HG02623 (cell line): ENCODE measurements around the gene ARNT2.

ENCODE experiments used
- ATAC-seq: cut with Tn5 transposase; IDR thresholded peaks from one replicate; pipeline ENCODE4 v1.9.1; 2021; ENCODE audit warnings: moderate library complexity; ENCODE audit not compliant: unreplicated experiment

Gene ARNT2

DNA sequence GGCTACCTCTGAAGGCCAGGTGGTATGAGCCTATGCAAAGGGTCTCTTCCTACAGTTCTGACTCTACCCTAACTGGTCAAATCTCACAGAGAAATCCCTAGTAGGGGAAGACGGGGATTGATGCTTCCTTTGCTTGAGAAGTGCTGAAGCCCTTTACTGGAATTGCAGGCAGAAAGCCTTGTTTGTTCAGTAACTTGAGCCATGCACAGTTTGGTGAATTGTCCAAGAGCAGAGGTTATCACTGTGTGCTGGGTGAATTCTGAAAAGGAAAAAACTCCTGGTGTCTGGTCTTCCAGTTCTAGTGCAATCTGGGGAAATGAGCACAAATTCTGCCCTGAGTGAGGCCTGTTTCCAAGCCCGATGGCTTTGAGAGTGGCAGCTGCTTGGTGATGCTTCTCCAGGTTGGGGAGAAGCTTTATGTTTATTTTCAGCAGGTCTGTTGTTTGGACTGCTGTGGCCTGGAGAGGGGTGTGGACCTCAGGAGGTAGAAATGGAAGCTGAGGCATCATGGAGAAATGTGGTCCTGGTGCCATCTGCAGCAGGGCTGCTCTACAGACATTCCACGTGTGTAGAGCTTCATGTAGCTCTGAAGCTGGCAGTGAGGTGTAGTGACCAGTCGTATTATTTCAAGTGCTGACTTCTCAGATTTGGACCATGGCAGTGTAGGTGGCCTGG, 60.9 kb downstream of the ARNT2 start:
- no peak for ATAC-seq

DNA sequence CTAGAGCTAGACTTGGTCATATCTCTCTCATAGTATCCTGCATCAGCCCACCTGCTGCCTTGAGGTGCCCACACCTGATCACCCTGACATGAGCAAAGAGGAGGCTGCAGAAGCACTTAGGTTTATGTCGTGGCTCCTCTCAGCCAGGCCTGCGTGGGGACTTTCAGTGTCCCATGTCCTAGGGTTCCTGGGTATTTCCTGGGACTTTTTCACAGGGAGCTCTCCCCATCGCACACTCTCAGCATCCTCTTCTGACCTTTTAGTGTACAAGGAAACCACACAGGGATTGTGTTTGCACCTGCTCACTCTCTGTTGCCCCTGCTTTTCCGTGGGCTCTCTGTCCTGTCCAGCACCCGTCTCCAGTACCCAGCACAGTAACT, 61.4 kb downstream of the ARNT2 start:
- no peak for ATAC-seq

DNA sequence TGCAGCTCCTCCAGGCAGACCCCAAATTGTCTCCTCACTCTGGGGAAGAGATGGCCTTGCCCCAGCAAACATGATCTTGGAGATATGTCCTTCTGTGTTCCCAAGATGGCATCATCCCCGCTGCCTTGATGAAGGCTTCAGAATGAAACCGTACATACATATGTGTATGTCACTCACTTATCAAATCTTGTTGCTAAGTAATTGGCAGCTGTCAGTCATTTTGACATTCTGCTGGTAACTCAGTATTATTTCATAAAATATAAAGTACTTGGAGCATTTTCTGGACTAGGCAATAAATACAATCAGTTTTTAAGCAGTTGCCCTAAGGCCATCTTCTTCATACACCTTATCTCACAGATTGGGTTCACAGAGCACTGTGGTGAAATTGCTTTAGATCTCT, 62.4 kb downstream of the ARNT2 start:
- ATAC-seq: no peak

DNA sequence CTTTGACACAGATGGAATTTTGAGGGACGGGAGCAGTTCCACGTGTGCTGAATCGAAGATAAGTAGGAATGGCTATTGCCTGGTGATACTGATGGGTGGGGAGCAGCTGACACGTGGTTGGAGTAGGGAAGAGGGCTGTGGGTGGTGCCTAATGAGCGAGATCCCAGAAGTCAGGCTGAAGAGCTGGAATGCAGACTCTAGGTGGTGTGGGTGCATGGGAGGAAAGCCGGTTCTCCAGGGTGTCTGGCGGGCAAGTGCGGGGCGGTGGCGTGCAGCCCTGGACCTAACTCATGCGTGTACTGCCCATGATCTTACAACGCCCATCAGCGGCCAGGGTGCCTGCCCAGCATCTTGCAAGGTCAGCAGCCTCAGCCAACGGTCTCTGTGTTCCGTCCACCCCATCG, 63.1 kb downstream of the ARNT2 start:
- ATAC-seq: no peak

DNA sequence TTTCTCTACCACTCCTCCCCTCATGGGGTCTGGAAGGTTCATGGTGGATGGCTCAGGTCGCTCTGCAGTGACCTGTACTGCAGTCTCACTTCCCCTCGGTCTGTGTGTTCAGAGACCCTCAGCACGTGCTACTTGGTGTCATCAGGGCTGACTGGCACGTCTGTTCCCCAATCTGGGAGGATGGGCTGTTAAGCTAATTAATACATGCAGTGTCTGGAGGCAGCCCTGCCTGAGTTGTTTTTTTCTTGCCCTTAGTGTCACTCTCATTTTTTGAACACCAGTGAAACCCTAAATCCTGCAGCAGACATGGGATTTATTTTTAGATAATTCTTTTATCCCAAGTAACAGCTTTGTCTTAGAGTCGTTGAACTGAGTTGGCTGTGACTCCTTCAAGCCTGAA, 64.6 kb downstream of the ARNT2 start:
- ATAC-seq: no peak

DNA sequence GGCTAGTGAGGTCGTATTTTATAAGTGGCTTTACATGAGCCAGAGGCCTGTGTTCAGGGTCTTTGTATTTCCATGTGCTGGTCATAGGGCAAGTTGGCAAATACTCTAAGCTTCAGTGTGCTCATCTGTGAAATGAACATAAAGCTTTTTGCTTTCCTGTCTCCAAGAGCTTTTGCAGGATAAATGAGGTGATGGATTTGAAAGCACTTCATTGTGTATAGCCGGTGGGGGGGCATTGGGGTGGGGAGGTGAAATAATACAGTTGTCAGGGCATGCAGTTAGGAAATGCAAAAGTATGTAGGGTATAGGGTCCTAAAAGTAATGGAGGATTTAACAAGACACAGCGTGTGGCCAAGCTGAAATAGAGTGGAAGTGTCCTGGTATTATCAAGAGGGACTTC, 67.7 kb downstream of the ARNT2 start:
- ATAC-seq: no peak

DNA sequence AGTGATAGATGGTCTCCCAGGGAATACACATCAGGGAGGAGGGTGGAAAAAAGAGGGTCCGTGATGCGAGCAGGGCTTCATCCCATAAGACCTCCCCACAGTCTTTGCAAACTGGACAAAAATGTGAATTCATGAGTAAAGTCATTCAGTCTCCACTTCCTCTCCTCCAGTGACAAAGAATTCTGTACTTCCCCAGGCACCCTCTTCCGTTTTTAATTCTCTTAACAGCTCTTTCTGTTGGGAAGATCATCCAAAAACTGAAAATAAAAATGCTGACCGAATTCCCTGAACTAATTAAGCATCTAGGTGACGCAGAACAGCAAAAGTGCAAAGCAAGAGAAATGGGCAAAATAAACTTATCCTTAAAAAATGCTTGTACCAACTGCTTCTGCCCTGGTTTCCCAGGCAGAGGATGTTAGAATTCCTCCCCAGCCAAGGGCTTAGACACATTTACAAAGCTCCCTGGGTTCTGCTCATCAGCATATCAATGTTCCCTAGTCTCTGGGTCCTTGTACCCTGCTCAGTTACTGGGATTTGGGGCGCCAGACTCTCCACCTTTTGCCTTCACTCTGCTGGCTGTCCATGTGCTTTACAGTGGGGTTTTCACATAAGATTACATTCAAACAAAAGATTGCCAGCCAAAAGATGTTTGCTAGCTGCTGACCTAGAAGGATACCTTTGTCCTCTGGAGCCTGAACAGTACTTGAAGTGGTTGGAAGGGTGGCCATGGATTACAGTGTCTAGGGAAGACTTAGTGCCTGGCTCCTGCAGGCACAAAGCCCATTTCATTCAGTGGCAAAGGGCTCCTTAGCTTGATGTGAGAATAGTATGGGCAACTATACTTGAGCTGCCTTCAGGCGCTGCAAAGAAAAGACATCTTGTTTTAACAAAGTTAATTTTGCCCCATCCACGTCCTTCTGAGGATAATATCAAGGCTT, 69.4 kb downstream of the ARNT2 start:
- ATAC-seq: no peak

DNA sequence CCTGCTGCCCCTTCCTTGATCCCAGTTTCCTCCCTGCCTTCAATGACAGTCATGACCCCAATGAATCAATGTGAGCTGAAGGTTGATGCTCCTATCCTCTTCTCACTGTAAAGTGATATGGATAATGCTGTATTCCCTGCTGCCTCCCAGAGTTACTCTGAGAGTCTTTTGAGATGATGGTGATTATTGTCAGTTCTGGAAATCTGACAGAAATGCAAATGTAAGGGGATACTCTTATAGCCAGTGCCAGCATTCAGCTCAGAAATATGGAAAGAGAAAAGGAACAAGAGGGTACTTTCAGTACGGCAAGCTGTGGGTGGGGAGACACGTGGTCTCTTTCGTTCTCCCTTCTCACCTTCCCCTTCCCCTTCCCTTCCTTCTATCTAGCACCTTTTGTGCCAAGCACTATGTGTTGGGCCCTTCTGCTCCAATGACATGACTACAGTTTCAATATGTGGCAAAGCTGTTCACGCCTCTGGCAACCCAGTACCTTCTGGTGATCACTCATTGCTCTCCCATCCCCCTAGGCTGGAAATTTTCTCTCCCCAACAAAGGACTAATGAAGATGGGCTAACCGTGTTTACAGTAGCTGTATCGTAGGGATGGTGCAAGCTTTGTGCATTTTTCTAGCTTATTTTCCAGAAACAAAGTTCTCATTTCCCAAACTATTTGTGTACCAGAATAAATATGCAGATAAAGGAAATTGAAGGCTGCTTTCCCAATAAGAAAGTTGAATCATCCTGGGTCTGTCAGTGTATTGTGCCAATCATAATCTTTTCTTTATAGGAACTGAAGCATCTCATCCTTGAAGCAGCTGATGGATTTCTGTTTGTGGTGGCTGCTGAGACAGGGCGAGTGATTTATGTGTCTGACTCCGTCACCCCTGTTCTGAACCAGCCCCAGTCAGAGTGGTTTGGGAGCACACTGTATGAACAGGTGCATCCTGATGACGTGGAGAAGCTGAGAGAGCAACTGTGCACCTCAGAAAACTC, 70.3 kb downstream of the ARNT2 start:
- ATAC-seq: no peak

DNA sequence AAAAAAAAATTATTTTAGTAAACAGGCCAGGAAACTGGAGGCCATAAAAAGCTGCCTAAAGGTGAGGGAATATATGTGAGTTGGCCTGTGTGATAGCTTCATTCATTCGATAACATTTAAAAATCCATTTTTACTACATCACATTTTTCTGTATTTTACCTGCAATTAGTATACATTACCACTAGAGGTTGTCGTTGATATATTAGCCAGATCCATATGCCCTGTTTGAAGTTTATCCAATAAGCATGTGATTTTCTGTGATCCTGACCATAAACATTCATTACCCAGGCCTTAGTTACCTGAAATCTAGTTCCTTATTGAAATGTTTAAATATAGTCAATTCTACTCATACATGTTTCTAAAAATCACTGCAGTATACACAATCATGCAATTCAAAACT, 71.4 kb downstream of the ARNT2 start:
- no peak for ATAC-seq

DNA sequence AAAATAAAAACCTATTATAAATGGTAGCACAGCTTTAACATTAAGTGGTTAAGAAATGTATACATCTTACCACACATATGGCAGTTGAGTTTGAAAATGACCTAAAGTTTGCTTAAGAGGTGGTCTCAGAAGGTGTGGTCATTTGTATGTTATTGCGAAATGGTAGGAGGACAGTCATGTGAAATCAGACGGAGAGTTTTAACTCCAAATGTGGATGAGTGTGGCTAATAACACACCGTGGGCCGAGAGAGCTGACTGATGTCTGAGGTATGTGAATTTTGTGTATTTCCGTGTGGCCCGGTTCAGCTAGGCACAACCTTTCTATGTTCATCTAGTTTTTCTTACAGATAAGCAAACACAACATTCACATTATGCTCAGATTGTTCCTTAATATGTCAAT, 71.9 kb downstream of the ARNT2 start:
- no peak for ATAC-seq

DNA sequence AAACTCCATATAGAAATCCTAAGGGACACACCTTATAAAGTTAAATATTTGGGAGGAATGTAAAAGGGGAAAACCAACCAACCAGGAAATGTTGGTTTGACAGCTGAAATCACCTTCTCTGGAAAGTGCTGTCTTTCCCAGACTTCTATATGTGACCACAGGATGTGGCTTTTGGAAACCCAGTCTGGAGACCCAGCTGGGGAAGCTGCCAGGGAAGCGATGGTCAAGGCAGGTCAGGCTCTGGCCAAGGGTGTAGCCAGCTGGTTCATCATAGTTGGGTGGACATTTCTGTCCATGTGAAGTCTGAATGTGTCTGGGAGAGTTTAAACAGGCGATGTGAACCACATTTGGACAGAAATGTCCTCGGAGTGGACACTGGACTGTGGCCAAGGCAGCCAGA, 73.9 kb downstream of the ARNT2 start:
- no peak for ATAC-seq

DNA sequence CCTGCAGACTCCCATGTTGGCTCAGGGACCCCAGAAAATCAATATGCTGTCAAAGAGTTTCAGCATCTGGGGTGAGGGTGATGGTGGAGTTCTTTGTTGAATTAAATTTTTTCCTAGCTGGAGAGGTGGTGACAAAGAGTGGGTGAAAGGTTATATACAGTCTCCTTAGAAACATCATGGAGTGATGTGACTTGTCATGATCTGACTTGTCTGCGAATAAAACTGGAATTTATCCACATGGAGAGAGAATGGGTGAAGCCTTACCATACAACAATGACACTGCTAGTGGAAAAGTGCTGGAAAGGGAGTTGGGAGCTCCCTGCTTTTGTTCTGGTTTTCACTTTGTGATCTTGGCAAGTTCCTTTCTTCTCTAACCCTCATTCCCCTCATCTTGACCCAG, 75.0 kb downstream of the ARNT2 start:
- no peak for ATAC-seq

DNA sequence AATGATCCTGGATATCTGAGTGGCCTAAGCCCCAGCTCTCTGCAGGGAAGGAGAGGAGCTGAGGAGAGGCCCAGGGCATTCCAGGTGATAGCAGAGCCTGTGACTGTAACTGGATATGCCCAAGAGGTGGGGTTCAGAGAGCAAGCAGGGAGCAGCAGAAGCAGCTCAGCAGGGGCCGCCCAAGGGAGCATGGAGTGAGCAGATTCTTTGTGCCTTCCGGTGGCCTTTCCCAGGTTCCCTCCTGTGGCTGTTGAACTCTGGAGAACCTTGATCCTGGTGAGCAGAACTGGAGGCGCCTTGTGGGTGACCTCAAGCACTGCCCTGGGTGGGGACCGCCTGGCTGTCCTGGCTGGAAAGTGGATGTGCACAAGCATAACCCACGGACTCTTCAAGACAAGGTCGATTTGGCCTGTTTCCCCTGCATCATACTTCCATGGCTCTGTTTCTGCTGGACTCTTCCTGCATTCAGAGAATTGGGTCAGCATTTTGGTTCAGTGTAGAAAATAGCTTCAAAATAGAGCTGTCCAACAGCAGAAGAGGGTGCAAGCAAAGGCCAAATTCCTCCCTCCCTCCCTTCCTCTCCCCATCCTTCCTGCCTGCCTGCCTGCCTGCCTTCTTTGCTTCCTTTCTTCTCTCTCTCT, 76.1 kb downstream of the ARNT2 start:
- no peak for ATAC-seq

DNA sequence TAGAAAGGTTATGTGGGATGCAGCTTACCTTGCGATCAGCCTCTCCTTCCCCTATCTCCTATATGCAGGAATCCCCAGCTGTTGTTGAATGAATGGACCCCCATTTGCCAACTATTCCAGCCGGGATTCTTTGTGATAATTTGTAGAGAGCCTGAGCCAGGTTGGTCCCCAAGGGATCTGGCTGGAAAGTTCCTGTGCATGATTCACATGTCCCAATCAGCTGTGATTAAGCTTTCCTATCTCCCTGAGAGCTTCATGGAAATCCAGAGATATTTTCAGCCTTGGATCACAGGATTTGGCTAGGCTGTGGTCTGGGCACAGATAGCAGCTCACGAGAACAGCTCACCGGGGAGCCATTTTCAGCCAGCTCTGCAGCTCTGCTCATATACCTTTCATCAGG, 76.7 kb downstream of the ARNT2 start:
- no peak for ATAC-seq

DNA sequence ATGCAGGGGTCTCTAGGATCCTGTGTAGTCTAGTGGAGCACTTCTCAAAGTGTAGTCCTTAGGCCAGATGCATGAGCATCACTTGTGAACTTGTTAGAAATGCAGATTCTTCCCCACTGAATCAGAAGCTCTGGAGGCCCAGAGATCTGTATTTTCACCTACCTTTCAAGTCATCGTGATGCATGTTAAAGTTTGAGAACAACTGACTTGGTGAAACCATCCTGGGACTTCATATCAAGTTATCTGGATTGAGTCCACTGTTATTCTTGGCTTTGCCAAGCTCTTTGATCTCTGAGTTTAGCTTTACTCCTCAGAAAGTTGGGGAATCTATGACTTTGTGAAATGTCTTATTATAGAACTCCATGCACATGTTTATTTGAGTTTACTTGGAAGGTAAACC, 78.5 kb downstream of the ARNT2 start:
- no peak for ATAC-seq

DNA sequence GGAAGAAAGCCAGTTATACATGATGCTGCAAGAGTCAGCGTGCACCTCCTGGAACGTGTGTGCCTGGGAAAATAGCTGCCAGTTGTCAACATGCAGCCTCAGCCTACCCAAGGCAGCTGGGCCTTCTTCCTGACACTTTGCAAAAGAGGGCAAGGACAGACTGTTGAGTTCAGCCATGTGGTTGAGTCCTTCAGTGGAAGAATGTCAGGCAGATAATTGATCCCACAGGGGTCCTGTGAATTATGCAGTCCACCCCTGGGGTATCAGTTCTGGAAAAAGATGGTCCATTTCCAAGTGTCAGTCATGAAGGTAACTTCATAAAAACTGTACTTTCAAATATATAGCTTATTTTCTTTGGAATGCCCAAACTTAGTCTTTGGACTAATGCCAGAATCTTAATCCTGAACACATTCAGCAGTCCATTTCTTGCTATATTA, 79.6 kb downstream of the ARNT2 start:
- no peak for ATAC-seq

DNA sequence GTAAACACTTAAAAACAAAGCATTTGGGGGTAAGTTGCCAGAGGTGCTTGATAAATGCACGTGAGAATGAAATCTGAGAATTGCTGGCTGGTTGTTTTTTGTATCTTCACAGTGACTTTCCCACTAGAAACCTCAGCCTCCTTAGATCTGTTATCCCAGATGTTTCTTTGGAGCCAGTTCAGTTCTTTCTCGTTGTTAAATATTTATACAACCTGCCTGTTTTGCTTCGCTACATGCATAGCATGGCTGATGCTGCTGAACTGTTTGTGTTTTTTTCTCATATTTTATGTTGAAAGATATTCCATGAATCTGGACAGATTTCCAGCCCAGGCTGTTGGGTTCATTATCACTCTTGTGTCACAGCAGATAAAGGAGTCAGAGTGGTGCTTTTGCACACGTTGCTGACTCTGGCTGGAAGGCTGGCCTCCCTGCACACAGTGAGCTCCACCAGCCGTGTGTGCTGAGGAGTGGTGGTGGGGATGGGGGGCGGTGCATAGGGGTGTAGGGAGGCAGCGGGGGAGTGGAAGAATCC, 80.2 kb downstream of the ARNT2 start:
- no peak for ATAC-seq

DNA sequence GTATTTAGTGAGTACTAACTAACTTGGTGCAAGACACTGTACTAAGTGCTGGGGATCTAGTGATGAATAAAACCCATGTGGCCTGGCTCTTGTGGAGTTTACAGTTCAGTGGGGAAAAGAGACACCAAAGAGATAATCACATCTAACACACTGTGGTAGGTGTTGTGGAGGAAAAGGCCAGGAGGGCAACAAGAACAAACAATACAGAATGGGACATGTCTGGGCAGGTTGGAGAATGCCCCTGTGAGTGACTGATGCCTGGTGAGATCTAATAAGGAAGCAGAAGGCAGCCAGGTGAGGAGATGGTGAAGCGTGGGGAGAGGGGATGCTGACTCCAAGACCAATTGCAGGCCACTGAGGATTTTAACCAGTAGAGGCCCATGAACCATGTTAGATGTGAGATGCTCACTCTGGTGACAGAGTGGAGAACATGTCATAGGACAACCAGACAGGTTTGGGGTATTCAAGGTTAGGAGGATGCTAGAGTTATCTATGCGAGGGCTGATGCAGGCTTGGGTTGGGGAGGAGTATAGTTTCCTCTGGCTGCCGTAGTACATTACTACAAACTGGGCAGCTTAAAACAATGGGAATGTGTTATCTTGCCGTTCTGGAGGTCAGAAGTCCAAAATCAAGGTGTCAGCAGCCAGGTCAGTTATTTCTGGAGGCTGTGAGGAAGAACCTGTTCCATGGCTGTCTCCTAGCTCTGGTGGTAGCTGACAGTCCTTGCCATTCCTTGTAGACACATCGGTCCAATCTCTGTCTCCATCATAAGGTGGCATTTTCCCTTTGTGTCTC, 81.4 kb downstream of the ARNT2 start:
- ATAC-seq: no peak

DNA sequence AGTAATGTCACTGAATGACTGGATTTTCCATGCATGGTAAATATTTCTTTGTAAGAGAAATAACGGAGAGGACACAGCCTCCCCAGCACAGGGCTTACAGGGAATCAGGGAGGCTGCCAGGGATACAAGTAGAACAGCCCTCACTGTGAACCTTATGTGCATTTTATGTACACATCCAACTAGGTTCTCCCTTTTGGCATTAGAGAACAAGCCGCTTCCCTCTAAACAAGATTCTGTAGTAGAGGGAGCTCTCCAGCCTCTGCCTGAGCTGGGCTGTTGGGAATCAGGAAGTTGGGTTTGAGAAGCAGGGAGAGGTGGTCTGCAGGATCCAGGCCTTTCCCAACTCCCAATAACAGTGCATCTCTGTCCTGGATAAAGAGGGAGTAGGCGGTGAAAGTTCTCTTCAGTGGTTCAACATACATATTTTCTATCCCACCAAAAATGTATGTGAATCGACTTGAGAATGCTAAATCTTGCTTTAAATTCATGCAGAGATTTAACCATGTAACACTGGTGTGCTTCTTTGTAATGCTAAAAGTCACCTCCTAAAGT, 83.7 kb downstream of the ARNT2 start:
- no peak for ATAC-seq
